ENCODE measurements around the gene GEMIN5. TPM values are rescaled to one million over a fixed set of nuclear protein-coding genes. Genes with fewer than 3 reads are reported as not detected.

GEMIN5 gene
- total and polyA plus RNA-seq, 2 of the 13 experiments (the other 11 are each of a cell fraction or from before 2014, with no cell fraction given), result 6.6 to 28.6 TPM

DNA sequence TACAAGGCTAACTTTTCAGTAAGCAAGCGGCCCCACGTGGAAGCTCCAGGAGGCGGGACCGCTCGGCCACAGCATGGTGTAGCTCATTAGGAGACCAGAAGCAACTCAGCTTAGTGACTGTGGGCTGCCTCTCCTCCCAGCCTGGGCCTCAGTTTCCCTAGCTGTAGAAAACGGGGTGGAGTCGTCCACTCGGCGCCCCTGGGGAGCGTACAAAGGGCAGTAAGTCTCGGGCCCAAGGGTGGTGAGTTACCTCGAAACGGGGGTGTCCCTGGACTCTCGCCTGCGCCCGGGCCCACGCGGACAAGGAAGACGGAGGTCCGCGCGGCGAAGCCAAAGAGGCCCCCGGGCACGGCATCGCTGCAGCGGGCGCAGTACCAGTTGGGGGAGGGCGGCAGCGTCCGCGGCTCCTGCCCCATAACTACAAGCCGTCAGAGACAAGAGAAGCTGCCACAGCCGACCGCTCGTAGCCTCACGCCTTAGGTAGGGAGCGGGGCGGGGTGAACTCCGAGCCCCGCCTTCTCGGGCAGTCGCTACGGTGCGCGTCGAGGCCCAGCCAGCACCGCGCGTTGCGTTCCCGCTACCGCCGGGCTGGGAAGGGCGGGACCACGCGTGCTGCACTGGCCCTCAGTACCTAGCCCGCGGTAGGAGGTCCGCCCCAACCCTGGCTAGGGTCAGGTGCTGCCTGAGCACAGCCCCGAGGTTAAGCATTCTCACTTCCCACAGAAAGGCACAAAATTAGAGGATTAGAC, at the start of gene GEMIN5 (continued):
- TF ChIP-seq ZNF407 (CRISPR knock-in tag; IDR thresholded peaks at IDR 0.05; ENCODE audit: not compliant biosample characterization) (peak; percentile 91), NFRKB (IDR thresholded peaks at IDR 0.05) (no peak), RAD21 (CRISPR knock-in tag; IDR thresholded peaks at IDR 0.05) (no peak), SPEN (CRISPR knock-in tag; IDR thresholded peaks at IDR 0.05; ENCODE audit: low read depth) (peak; percentile 96), ZKSCAN5 (CRISPR knock-in tag; IDR thresholded peaks at IDR 0.05) (no peak), SCMH1 (CRISPR knock-in tag; IDR thresholded peaks at IDR 0.05; ENCODE audit: borderline replicate concordance) (no peak), ZC3H13 (CRISPR knock-in tag; IDR thresholded peaks at IDR 0.05) (0 out of 2 replicates have a peak, but pooled peaks have one; percentile 57), RNF219 (CRISPR knock-in tag; IDR thresholded peaks at IDR 0.05) (no peak), HES4 (CRISPR knock-in tag; IDR thresholded peaks at IDR 0.05; ENCODE audit: borderline replicate concordance) (peak; percentile 82; the same call in 1 of the 2 replicates), BRF2 (CRISPR knock-in tag; IDR thresholded peaks at IDR 0.05) (no peak), TP53 (CRISPR knock-in tag; conservative IDR thresholded peaks at IDR 0.05) (0 out of 2 replicates have a peak, but pooled peaks have one; percentile 77), GTF2F1 (IDR thresholded peaks at IDR 0.05; ENCODE audit: low read length) (no peak)
- TF ChIP-seq, protein P1, sequence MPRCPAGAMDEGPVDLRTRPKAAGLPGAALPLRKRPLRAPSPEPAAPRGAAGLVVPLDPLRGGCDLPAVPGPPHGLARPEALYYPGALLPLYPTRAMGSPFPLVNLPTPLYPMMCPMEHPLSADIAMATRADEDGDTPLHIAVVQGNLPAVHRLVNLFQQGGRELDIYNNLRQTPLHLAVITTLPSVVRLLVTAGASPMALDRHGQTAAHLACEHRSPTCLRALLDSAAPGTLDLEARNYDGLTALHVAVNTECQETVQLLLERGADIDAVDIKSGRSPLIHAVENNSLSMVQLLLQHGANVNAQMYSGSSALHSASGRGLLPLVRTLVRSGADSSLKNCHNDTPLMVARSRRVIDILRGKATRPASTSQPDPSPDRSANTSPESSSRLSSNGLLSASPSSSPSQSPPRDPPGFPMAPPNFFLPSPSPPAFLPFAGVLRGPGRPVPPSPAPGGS (CRISPR knock-in tag; IDR thresholded peaks at IDR 0.05), result peak; percentile 73; the same call in 1 of the 2 replicates
- TF ChIP-seq, protein P2, sequence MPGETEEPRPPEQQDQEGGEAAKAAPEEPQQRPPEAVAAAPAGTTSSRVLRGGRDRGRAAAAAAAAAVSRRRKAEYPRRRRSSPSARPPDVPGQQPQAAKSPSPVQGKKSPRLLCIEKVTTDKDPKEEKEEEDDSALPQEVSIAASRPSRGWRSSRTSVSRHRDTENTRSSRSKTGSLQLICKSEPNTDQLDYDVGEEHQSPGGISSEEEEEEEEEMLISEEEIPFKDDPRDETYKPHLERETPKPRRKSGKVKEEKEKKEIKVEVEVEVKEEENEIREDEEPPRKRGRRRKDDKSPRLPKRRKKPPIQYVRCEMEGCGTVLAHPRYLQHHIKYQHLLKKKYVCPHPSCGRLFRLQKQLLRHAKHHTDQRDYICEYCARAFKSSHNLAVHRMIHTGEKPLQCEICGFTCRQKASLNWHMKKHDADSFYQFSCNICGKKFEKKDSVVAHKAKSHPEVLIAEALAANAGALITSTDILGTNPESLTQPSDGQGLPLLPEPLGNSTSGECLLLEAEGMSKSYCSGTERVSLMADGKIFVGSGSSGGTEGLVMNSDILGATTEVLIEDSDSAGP (CRISPR knock-in tag; IDR thresholded peaks at IDR 0.05; ENCODE audit: borderline replicate concordance), result peak; percentile 94

Data from HepG2 (cell line).